Measurements from ENCODE around the gene COLEC12. TPM values are rescaled to one million over a fixed set of nuclear protein-coding genes. Genes with fewer than 3 reads are reported as not detected.

Gene COLEC12
- polyA plus RNA-seq, 3 donors = 0.21 to 0.47 (median 0.35) TPM

GRCh38 chr18:400456-400855, 100.0 kb downstream of the COLEC12 start:
- Histone ChIP-seq H4K20me1 (ENCODE audit: insufficient read depth, low read length) (no peaks in the 10 kb centered on the region), H3K4me2 (replicated peaks; ENCODE audit: extremely low read depth, low read length, poor library complexity, severe bottlenecking) (no peak overlapping the region), H3K79me2 (ENCODE audit: insufficient read depth, low read length) (no peaks in the 10 kb centered on the region), H3K9ac (ENCODE audit: insufficient read depth, low read length, poor library complexity, severe bottlenecking) (no peak overlapping the region), H3K27me3 (ENCODE audit: control insufficient read depth in 2 of 2, insufficient read depth in 2 of 2, low read length in 2 of 2) (no peaks in the 10 kb centered on the region), H2AFZ (ENCODE audit: insufficient read depth, low read depth, low read length, poor library complexity, severe bottlenecking) (no peak overlapping the region), H3K36me3 (replicated peaks in 1 of 2; ENCODE audit: control insufficient read depth in 1 of 2, insufficient read depth in 2 of 2, low read length in 2 of 2) (no peaks in the 10 kb centered on the region), H3K4me1 (ENCODE audit: control insufficient read depth in 1 of 2, insufficient read depth in 2 of 2, low read length in 2 of 2) (peaks cover 55 to 61% of the 10 kb centered on the region in 2 donors), H3K27ac (ENCODE audit: low read depth in 1 of 2, low read length in 2 of 2) (peak overlapping the region in 1 of 2 donors; percentile 59), H3K9me3 (replicated peaks in 1 of 2; ENCODE audit: control insufficient read depth in 1 of 2, insufficient read depth in 1 of 2, low read length in 2 of 2) (peaks cover 3 to 13% of the 10 kb centered on the region in 2 donors), H3K4me3 (replicated peaks in 1 of 3; ENCODE audit: low read depth in 2 of 3, low read length in 3 of 3) (no peak overlapping the region)
- H3K27ac Mint-ChIP-seq = peak overlapping the region; percentile 79 to 91 (median 87)
- no peak for TF ChIP-seq CTCF (IDR thresholded peaks at IDR 0.05)
- H3K4me1 Mint-ChIP-seq = peaks cover 72% of the 10 kb centered on the region
- intact Hi-C loops (cut with micrococcal nuclease) = loop anchor here in 1 of 2 donors (5.0 kb wide), 1 partner anchor 62 kb away; no protein-coding TSS in a partner anchor
- peaks cover 0 to 2% (median 0%) of the 10 kb centered on the region in 3 donors for H3K27me3 Mint-ChIP-seq (ENCODE audit: low read depth in 3 of 3)
- peaks cover 5 to 22% (median 16%) of the 10 kb centered on the region in 7 donors for H3K9me3 Mint-ChIP-seq
- no peak overlapping the region for H3K4me3 Mint-ChIP-seq
- DNase-seq = peak; percentile 83 to 86 (median 85)
- peaks cover 9 to 10% of the 10 kb centered on the region in 2 donors for H3K36me3 Mint-ChIP-seq
- WGBS (ENCODE audit: insufficient coverage) = 5% methylated on average over 2 of the region's 5 CpGs

- intact Hi-C loops (cut with micrococcal nuclease) = loop anchor here (5.0 kb wide), 2 partner anchors 37 to 63 kb away; no protein-coding TSS in a partner anchor
- H3K4me3 Mint-ChIP-seq = no peak overlapping the region
- WGBS (ENCODE audit: insufficient coverage) = 50% methylated on average over 2 of the region's 10 CpGs
Measured at GRCh38 chr18:399631-400135, 100.8 kb downstream of the COLEC12 start.

More at GRCh38 chr18:399631-400135, 100.8 kb downstream of the COLEC12 start:
- H2AFZ ChIP-seq (ENCODE audit: insufficient read depth, low read depth, low read length, poor library complexity, severe bottlenecking) = no peak overlapping the region
- H3K4me1 ChIP-seq (ENCODE audit: control insufficient read depth in 1 of 2, insufficient read depth in 2 of 2, low read length in 2 of 2) = peaks cover 52 to 54% of the 10 kb centered on the region in 2 donors
- Mint-ChIP-seq H3K36me3 (peaks cover 5 to 10% of the 10 kb centered on the region in 2 donors), H3K27ac (peak overlapping the region; percentile 79 to 91 (median 86)), H3K9me3 (peaks cover 0 to 15% (median 9%) of the 10 kb centered on the region in 7 donors), H3K27me3 (ENCODE audit: low read depth in 3 of 3) (peaks cover 0 to 2% (median 0%) of the 10 kb centered on the region in 3 donors), H3K4me1 (peaks cover 70% of the 10 kb centered on the region)
- no peaks in the 10 kb centered on the region for H3K36me3 ChIP-seq (replicated peaks in 1 of 2; ENCODE audit: control insufficient read depth in 1 of 2, insufficient read depth in 2 of 2, low read length in 2 of 2)
- DNase-seq = no peak
- TF ChIP-seq CTCF (IDR thresholded peaks at IDR 0.05) = no peak
- H4K20me1 ChIP-seq (ENCODE audit: insufficient read depth, low read length) = no peaks in the 10 kb centered on the region
- H3K79me2 ChIP-seq (ENCODE audit: insufficient read depth, low read length) = no peaks in the 10 kb centered on the region
- H3K27me3 ChIP-seq (ENCODE audit: control insufficient read depth in 2 of 2, insufficient read depth in 2 of 2, low read length in 2 of 2) = no peaks in the 10 kb centered on the region
- no peak overlapping the region for H3K9ac ChIP-seq (ENCODE audit: insufficient read depth, low read length, poor library complexity, severe bottlenecking)
- no peak overlapping the region for H3K4me2 ChIP-seq (replicated peaks; ENCODE audit: extremely low read depth, low read length, poor library complexity, severe bottlenecking)
- peak overlapping the region in 1 of 2 donors; percentile 52 for H3K27ac ChIP-seq (ENCODE audit: low read depth in 1 of 2, low read length in 2 of 2)
- peaks cover 1 to 6% of the 10 kb centered on the region in 2 donors for H3K9me3 ChIP-seq (replicated peaks in 1 of 2; ENCODE audit: control insufficient read depth in 1 of 2, insufficient read depth in 1 of 2, low read length in 2 of 2)
- no peak overlapping the region for H3K4me3 ChIP-seq (replicated peaks in 1 of 3; ENCODE audit: low read depth in 2 of 3, low read length in 3 of 3)

Data from CD14-positive monocyte (primary cell).